GM20000 (cell line): Measurements from ENCODE around the gene PNO1.

Source experiments
- DNase-seq: peaks from one replicate; pipeline ENCODE4 v3.0.0; 2012; ENCODE audit warnings: low spot score
- TF ChIP-seq, protein P1 (sequence below): IDR thresholded peaks from 2 replicates; pipeline ENCODE4 v1.5.1; 2012; ENCODE audit warnings: mild to moderate bottlenecking, control low read depth; ENCODE audit errors: extremely low read depth, missing control alignments

PNO1 gene

DNA sequence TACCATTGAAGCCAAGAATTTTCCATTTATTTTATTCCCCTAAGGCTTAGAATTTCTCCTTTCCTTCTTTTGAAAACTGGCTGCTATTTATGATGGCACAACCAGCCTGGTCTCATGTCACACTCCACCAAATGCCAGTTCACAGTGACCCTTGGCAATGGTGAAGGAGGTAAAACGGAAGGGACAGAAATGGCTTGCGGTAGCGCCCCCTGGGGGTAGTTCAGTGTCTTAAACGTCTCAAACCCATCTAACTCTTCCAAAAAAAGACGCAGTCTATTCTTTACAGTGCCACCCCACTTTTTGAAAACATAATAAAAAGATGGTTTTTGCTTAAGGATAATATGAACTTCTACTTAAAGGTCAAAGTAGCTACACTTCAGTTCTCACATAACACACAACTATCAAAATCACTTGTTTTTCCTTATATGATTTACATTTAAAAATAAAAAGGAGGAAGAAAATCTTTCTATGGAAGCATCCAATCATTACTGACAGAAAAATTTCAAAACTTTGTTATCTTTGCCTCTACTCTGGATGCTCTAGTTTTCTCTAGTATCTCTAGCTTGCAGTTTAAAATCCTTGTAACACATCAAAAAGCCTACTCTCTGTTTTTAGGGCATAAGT lies 28.0 kb downstream of the PNO1 start:
- TF ChIP-seq, protein P1, sequence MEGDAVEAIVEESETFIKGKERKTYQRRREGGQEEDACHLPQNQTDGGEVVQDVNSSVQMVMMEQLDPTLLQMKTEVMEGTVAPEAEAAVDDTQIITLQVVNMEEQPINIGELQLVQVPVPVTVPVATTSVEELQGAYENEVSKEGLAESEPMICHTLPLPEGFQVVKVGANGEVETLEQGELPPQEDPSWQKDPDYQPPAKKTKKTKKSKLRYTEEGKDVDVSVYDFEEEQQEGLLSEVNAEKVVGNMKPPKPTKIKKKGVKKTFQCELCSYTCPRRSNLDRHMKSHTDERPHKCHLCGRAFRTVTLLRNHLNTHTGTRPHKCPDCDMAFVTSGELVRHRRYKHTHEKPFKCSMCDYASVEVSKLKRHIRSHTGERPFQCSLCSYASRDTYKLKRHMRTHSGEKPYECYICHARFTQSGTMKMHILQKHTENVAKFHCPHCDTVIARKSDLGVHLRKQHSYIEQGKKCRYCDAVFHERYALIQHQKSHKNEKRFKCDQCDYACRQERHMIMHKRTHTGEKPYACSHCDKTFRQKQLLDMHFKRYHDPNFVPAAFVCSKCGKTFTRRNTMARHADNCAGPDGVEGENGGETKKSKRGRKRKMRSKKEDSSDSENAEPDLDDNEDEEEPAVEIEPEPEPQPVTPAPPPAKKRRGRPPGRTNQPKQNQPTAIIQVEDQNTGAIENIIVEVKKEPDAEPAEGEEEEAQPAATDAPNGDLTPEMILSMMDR: peak; percentile 41
- peak; percentile 41 for DNase-seq

DNA sequence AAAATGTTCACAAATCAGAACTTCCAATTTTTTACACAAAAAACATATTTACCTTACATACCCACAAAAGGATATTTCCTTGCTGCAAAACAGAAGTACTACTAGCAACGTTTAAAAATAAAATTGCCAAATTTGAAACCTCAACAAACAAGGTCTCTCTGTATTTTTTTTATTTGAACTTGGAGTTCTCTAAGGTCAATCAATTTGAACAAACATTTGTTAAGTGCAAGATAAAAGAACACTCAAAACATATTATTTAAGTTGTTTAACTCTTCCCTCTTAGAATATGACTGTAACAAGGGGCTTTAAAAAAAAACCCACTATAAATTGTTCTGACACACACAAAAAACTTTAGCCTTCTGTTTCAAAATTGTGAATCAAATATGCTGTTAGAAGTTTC lies 29.6 kb downstream of the PNO1 start:
- no peak for DNase-seq
- TF ChIP-seq, protein P1: no peak

DNA sequence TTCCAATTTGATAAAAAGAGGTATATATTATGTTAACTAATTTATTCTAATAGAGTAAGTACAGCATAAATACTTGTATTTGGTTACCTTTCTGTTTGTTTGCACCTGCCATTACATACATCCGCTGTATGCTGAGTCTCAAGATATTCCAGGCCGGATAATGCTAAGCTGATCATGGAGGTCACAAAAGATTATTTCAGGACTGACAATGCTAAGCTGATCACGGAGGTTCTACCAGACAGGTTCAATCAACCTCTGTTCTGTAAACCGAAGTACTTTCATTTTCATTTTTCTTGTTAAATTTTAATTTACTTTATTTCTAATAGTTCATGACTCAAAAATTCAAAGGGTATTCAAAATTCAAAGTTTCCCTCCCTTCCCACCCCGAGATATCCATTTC lies 31.1 kb downstream of the PNO1 start:
- TF ChIP-seq, protein P1: no peak
- peak; percentile 19 for DNase-seq

DNA sequence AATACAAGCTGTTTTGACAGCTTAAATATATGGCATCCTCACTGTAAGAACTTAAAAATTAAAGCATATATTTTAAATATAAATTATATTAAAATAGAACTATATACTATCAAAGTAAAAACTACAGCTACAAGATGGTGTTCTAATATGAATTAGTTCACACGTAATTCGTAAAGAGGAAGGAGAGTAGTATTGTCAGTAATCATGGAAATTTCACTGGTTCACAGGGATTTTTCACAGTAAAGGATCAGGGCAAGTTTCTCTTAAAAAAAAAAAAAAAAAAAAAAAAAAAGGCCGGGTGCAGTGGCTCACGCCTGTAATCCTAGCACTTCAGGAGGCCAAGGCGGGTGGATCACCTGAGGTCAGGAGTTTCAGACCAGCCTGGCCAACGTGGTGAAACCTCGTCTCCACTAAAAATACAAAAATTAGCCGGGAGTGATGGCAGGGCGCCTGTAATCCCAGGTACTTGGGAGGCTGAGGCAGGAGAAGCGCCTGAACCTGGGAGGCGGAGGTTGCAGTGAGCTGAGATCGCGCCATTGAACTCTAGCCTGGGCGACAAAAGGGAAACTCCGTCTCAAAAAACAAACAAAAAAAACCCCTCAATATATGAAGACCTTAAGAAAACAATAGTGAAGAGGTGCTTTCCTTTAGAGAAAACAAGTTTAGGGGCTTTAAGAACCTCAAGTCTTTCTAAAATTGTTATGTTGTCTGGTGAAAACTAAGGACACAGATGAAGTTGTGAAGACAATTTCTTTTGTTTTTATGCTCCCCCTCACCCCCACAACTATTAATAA lies 32.5 kb downstream of the PNO1 start:
- DNase-seq: no peak

DNA sequence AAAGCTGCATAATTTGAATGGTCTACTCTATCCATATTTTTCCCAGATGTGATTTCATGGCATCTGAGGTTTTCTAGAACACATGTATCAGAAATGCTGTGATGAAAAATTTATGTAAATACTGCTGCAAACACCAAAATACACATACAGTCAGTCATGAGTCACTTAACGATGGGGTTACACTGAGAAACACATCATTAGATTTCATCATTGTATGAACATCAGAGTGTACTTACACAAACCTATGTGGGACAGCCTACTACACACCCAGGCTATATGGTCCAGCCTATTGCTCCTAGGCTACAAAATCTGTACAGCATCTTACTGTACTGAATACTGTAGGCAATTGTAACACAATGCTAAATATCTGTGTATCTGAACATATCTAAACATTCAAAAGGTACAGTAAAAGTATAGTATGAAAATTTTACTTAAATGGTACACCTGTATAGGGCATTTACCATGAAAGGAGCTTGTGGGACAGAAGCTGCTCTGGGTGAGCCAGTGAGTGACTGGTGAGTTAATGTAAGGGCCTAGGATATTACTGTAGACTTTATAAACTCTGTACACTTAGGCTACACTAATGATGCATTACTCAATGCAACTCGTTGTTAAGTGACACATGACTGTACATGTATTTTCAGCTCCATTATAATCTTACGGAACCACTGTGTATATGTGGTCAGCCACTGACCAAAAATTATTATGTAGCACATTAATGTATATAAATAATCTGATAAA lies 33.5 kb downstream of the PNO1 start:
- DNase-seq: no peak
- TF ChIP-seq, protein P1: no peak

More for the DNA sequence above, 32.5 kb downstream of the PNO1 start:
- TF ChIP-seq, protein P1: no peak

DNA sequence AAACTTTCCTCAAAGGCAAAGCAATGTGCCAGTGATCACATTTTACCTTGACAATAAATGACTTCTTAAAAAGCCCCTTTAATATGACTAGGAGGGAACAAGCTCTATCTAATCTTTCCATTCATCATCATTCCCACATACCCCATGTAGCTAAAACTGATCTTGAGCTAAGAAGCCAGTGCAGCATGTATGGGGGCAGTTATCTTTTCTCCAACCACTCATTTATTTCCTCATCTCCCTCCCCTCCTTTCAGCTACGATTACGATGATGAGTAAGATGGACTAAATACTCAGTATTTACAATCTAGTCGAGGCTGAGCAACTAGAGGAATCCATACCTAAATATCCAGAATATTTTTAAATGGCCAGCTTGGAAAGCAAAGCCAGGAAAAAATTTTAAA lies 35.5 kb downstream of the PNO1 start:
- no peak for DNase-seq
- TF ChIP-seq, protein P1: no peak

DNA sequence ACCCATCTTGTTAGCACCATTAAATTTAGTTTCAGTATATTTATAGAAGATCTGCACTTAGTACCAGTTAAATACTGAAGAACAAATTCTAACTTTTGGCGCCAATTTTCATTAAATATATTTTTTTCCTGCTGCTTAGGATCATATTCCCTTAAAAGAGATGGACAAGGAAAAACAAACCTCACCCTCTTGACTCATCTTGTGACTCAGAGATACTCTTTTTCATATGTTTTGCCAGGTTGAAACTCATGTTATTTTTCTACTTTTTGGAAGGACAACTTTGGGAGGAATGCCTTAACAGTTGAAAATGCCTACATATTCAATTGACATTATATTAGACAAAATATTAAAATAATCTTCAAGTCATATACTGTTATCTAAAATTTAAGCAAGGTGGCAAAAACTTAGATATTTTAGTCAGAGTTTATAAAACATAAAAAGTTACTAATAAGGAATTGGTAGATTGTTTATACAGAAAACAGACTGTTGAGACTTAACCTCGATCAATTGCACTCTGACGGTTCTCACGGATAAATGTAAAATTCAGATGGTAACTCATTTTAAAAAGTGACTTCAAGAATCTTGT lies 36.2 kb downstream of the PNO1 start:
- no peak for DNase-seq
- TF ChIP-seq, protein P1: no peak
